K562 (cell line): ENCODE measurements around the gene FTL. TPM values are rescaled to one million over a fixed set of nuclear protein-coding genes. Genes with fewer than 3 reads are reported as not detected.

Experiments used
- ATAC-seq: fragments of 200-7000 bp; cut with Tn5 transposase; 3 replicates; pipeline ENCODE4 v1.9.1; 2020; ENCODE audit warnings: moderate library complexity
- BruUV-seq: library from RNA; stranded (reverse); fragments of 400-500 nt; replicated peaks from 2 replicates; lab custom pipeline; 2021; lab: Mats Ljungman, UMichigan
- CTCF ChIA-PET: fragments of 300-600 bp; formaldehyde crosslinking; extraction: SDS; loops from one replicate; lab custom pipeline; 2021; ENCODE audit warnings: low intra/inter-chr PET ratio; lab: Yijun Ruan, JAX
- POLR2A ChIA-PET: fragments of 300-600, 350-650 bp; sonication (Branson Sonifier 250); formaldehyde crosslinking; extraction: SDS; loops from one replicate; lab custom pipeline; 2021; ENCODE audit warnings: antibody characterized with exemption, inconsistent platforms; lab: Yijun Ruan, JAX
- DNase-seq, 4 experiments: peaks; one replicate each; pipeline versions ENCODE4 v3.0.0 to v3.0.0-alpha.2; 2011 to 2018; ENCODE audit warnings: low spot score in 3 of 4, mixed read lengths in 3 of 4; ENCODE audit errors: extremely low read depth in 1 of 4
- FAIRE-seq: peaks from 2 replicates; lab custom pipeline; 2011; peaks lifted over from hg19 to GRCh38; lab: Jason Lieb, UNC
- H2AFZ ChIP-seq: 2 replicates; pipeline ENCODE4 v1.6.0; 2011; ENCODE audit warnings: low read depth, low read length, control low read depth, inconsistent platforms
- H3K27ac ChIP-seq: fragments of 200-600 bp; 3 replicates; pipeline ENCODE4 v1.8.0; 2011; ENCODE audit warnings: low read depth, mild to moderate bottlenecking, control low read depth, inconsistent platforms, low read length, moderate library complexity, mixed read lengths; ENCODE audit errors: extremely low read depth
- H3K27me3 ChIP-seq, 2 experiments: fragments of 300-600 bp in 1 of 2; 2 replicates in 1 of 2; 3 replicates in 1 of 2; pipeline versions ENCODE4 v1.6.0 to v1.8.0; 2011; ENCODE audit warnings: inconsistent platforms in 2 of 2, low read length in 2 of 2, mild to moderate bottlenecking in 1 of 2, mixed read lengths in 1 of 2, moderate library complexity in 1 of 2; ENCODE audit not compliant: control insufficient read depth in 2 of 2, insufficient read depth in 2 of 2
- H3K36me3 ChIP-seq: fragments of 300-600 bp; 3 replicates; pipeline ENCODE4 v1.8.0; 2011; ENCODE audit warnings: mild to moderate bottlenecking, low read length, inconsistent platforms; ENCODE audit not compliant: control insufficient read depth, insufficient read depth
- H3K4me1 ChIP-seq, 2 experiments: fragments of 200-600 bp in 1 of 2; replicated peaks in 1 of 2; 2 replicates in 1 of 2; 3 replicates in 1 of 2; pipeline versions ENCODE4 v1.5.1 to v1.8.0; 2011; ENCODE audit warnings: inconsistent platforms in 2 of 2, low read length in 2 of 2, mild to moderate bottlenecking in 1 of 2, mixed read lengths in 1 of 2, moderate library complexity in 1 of 2; ENCODE audit not compliant: control insufficient read depth in 2 of 2, insufficient read depth in 2 of 2
- H3K4me2 ChIP-seq: 2 replicates; pipeline ENCODE4 v1.6.1; 2011; ENCODE audit warnings: low read length, control low read depth, inconsistent platforms, mixed read lengths; ENCODE audit not compliant: insufficient read depth
- H3K4me3 ChIP-seq: fragments of 200-600 bp; sonication (generic), shearing (Covaris generic); 2 replicates; pipeline ENCODE4 v1.5.1; 2016; ENCODE audit warnings: control low read depth, inconsistent platforms
- H3K79me2 ChIP-seq: fragments of 200-600 bp; 3 replicates; pipeline ENCODE4 v1.8.0; 2011; ENCODE audit warnings: low read length, inconsistent platforms; ENCODE audit not compliant: control insufficient read depth, insufficient read depth
- H3K9ac ChIP-seq, 2 experiments: 2 replicates each; pipeline versions ENCODE4 v1.6.0 to v1.6.1; 2011; ENCODE audit warnings: low read depth in 2 of 2, low read length in 2 of 2, control low read depth in 1 of 2, inconsistent platforms in 1 of 2, mild to moderate bottlenecking in 1 of 2, mixed read lengths in 1 of 2; ENCODE audit not compliant: insufficient read depth in 1 of 2
- H3K9me1 ChIP-seq: one replicate; pipeline ENCODE4 v1.6.0; 2011; ENCODE audit warnings: inconsistent platforms, mild to moderate bottlenecking, low read length, moderate library complexity; ENCODE audit not compliant: control insufficient read depth, insufficient read depth
- H3K9me3 ChIP-seq: replicated peaks from 2 replicates; pipeline ENCODE4 v1.5.1; 2011; ENCODE audit warnings: low read depth, low read length, inconsistent platforms; ENCODE audit not compliant: control insufficient read depth, insufficient read depth
- H4K20me1 ChIP-seq: replicated peaks from 2 replicates; pipeline ENCODE4 v1.6.1; 2011; ENCODE audit warnings: low read length, inconsistent platforms, mixed read lengths; ENCODE audit not compliant: control insufficient read depth, insufficient read depth
- BCOR ChIP-seq: fragments of 450-650 bp; IDR thresholded peaks from 2 replicates; pipeline ENCODE4 v1.6.1; 2016
- EP400 ChIP-seq: fragments of 450-650 bp; IDR thresholded peaks from 2 replicates; pipeline ENCODE4 v1.6.1; 2017; ENCODE audit warnings: antibody characterized with exemption, mild to moderate bottlenecking, moderate library complexity
- EZH2 ChIP-seq: IDR thresholded peaks from 2 replicates; pipeline ENCODE4 v1.6.1; 2012; ENCODE audit warnings: low read depth, mild to moderate bottlenecking, inconsistent platforms, low read length, borderline replicate concordance
- HMG20B ChIP-seq: fragments of 250-450 bp; sonication (Bioruptor Pico); IDR thresholded peaks from 2 replicates; pipeline ENCODE4 v1.5.0; 2021; ENCODE audit warnings: mild to moderate bottlenecking
- PHB ChIP-seq: fragments of 250-450 bp; sonication (Bioruptor Pico); IDR thresholded peaks from 2 replicates; pipeline ENCODE4 v1.5.0; 2021
- RCOR1 ChIP-seq, 2 experiments: IDR thresholded peaks; 2 replicates each; pipeline ENCODE4 v1.6.1; 2012; ENCODE audit warnings: low read depth in 2 of 2, low read length in 2 of 2, borderline replicate concordance in 1 of 2, improper control_type of control experiment in 1 of 2
- ZNF589 ChIP-seq: fragments of 200-800 bp; sonication (Bioruptor generic); IDR thresholded peaks from 2 replicates; pipeline ENCODE4 v1.6.1; 2016; ENCODE audit warnings: low read depth, missing genetic modification characterization, missing compliant biosample characterization
- WGBS: fragments of 100-300 bp; shearing (Covaris generic); methylation state at CpG from one replicate; pipeline ENCODE4 v1.1.6; 2016; ENCODE audit warnings: low coverage, mixed read lengths; ENCODE audit not compliant: insufficient coverage; ENCODE audit errors: missing lambda C conversion rate; 5-methylcytosine and 5-hydroxymethylcytosine counted together
- in situ Hi-C: fragments of 300-500 bp; cut with MboI; formaldehyde crosslinking; loops from 4 replicates; pipeline ENCODE4 v1.15.0; 2018; ENCODE audit warnings: inconsistent platforms, mixed read lengths
- intact Hi-C: fragments of 100-400 bp; cut with micrococcal nuclease; formaldehyde crosslinking; loops from 2 replicates; pipeline ENCODE4 v1.14.2; 2022
- polyA plus RNA-seq, 8 experiments: library from polyadenylated mRNA; depleted of rRNA in 4 of 8; stranded (reverse) in 5 of 8; unstranded in 3 of 8; fragments of >200 nt; fragmentation: Nextera tagmentation in 2 of 8; fragmentation: Illumina TruSeq in 1 of 8; extraction: Ambion mirVana in 2 of 8; extraction: Trizol in 1 of 8; gene quantifications; 2 replicates each; pipeline versions ENCODE4 v1.2.1 to v1.2.3, GENCODE V29; 2011 to 2014; ENCODE audit warnings: inconsistent platforms in 1 of 8, missing spikeins in 1 of 8
- total RNA-seq, 7 experiments: library from RNA; depleted of rRNA in 6 of 7; stranded (reverse); fragments of >200 nt in 6 of 7; fragmentation: Illumina TruSeq in 2 of 7; extraction: Trizol in 2 of 7; gene quantifications; 2 replicates each; pipeline versions ENCODE4 v1.2.1 to v1.2.3, GENCODE V29; 2011 to 2021; ENCODE audit warnings: low replicate concordance in 1 of 7
- TF ChIP-seq, protein P1 (sequence below): IDR thresholded peaks from 2 replicates; pipeline ENCODE4 v1.6.1; 2011; ENCODE audit warnings: borderline replicate concordance, low read depth, mild to moderate bottlenecking, moderate library complexity, low read length; ENCODE audit not compliant: insufficient read depth, poor library complexity, severe bottlenecking
- TF ChIP-seq, protein P2 (sequence below), 2 experiments: fragments of 450-650 bp; conservative IDR thresholded peaks; 2 replicates each; pipeline ENCODE4 v1.6.1; 2017; ENCODE audit warnings: mild to moderate bottlenecking in 2 of 2, moderate library complexity in 2 of 2
- TF ChIP-seq, protein P3 (sequence below): fragments of 450-650 bp; formaldehyde crosslinking; conservative IDR thresholded peaks from 2 replicates; pipeline ENCODE4 v1.4.0; 2022; ENCODE audit warnings: mild to moderate bottlenecking, missing genetic modification characterization
- TF ChIP-seq, protein P4 (sequence below): fragments of 250-450 bp; sonication (Bioruptor Pico); IDR thresholded peaks from 2 replicates; pipeline ENCODE4 v1.4.0; 2020; ENCODE audit warnings: mild to moderate bottlenecking, moderate library complexity

Gene FTL
- total and polyA plus RNA-seq, 9 of the 15 experiments (the other 6 are each of a cell fraction or from before 2014, with no cell fraction given) = 1,231 to 27,415 (median 3,965) TPM

DNA sequence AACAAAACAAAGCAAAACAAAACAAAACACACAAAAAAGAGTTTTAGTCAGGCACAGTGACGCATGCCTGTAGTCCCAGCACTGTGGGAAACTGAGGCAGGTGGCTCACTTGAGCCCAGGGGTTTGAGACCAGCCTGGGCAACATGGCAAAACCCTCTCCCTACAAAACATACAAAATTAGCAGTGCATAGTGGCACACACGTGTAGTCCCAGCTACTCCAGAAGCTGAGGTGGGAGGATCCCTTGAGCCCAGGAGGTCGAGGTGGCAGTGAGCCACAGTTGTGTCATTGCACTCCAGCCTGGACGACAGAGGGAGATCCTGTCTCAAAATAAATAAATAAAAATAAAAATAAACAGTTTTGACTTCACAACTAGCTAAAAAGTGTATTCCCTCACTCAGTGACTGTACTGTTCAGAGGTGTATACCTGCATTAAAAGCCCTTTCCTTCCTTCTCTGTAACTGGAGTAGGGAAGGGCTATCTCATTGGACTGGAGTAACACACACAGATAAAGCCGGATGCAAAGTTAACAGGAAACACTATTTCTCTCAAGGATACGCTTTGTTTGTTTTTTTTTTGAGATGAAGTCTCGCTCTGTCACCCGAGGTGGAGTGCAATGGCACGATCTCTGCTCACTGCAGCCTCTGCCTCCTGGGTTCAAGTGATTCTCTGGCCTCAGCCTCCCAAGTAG, 14.1 kb upstream of the FTL start:
- Histone ChIP-seq H3K9me3 (peaks cover 11% of the 10 kb centered on the region), H3K9me1 (no peaks in the 10 kb centered on the region), H3K27me3 (no peaks in the 10 kb centered on the region), H4K20me1 (no peaks in the 10 kb centered on the region), H3K36me3 (peaks cover 2% of the 10 kb centered on the region; the same call in 1 of the 3 replicates), H3K27ac (peak overlapping the region; percentile 70), H3K9ac (peak overlapping the region in 1 of 2 experiments; percentile 45; a peak in 2 of 4 replicates), H3K4me1 (peaks cover 31 to 46% of the 10 kb centered on the region in 2 experiments; a peak in 4 of 5 replicates), H3K4me2 (peak overlapping the region; percentile 56), H2AFZ (peak overlapping the region; percentile 85), H3K79me2 (peaks cover 12% of the 10 kb centered on the region), H3K4me3 (no peak overlapping the region)
- DNase-seq (peak in 2 of 4 experiments; percentile 44 to 52), ATAC-seq (peak; percentile 49), FAIRE-seq (peak; percentile 23)
- CTCF ChIA-PET = no interaction called here
- no TSS peak for BruUV-seq
- in situ Hi-C loops = no loop called here
- 13% methylated on average over 9 of the region's 9 CpGs for WGBS
- intact Hi-C loops = no loop called here
- POLR2A ChIA-PET = interaction anchor here (0.6 to 3.7 kb wide), 7 partner anchors 10 to 79 kb away, joined by 3 to 29 read pairs (median 5); partner anchors contain the start of genes FTL and PPP1R15A
- peak in 1 of 2 experiments; percentile 7; a peak in 1 of 4 replicates for TF ChIP-seq RCOR1 (IDR thresholded peaks at IDR 0.05; ENCODE audit: borderline replicate concordance in 1 of 2, low read depth in 2 of 2, low read length in 2 of 2)
- 0 out of 2 replicates have a peak, but pooled peaks have one; percentile 27 for TF ChIP-seq ZNF589 (CRISPR knock-in tag)
- TF ChIP-seq, protein P1, sequence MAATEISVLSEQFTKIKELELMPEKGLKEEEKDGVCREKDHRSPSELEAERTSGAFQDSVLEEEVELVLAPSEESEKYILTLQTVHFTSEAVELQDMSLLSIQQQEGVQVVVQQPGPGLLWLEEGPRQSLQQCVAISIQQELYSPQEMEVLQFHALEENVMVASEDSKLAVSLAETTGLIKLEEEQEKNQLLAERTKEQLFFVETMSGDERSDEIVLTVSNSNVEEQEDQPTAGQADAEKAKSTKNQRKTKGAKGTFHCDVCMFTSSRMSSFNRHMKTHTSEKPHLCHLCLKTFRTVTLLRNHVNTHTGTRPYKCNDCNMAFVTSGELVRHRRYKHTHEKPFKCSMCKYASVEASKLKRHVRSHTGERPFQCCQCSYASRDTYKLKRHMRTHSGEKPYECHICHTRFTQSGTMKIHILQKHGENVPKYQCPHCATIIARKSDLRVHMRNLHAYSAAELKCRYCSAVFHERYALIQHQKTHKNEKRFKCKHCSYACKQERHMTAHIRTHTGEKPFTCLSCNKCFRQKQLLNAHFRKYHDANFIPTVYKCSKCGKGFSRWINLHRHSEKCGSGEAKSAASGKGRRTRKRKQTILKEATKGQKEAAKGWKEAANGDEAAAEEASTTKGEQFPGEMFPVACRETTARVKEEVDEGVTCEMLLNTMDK = no peak
- TF ChIP-seq, protein P2, sequence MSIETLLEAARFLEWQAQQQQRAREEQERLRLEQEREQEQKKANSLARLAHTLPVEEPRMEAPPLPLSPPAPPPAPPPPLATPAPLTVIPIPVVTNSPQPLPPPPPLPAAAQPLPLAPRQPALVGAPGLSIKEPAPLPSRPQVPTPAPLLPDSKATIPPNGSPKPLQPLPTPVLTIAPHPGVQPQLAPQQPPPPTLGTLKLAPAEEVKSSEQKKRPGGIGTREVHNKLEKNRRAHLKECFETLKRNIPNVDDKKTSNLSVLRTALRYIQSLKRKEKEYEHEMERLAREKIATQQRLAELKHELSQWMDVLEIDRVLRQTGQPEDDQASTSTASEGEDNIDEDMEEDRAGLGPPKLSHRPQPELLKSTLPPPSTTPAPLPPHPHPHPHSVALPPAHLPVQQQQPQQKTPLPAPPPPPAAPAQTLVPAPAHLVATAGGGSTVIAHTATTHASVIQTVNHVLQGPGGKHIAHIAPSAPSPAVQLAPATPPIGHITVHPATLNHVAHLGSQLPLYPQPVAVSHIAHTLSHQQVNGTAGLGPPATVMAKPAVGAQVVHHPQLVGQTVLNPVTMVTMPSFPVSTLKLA (conservative IDR thresholded peaks at IDR 0.05) = peak; percentile 42 to 45; a peak in 3 of 4 replicates
- TF ChIP-seq HMG20B = no peak
- TF ChIP-seq BCOR = peak; percentile 80; the same call in 1 of the 2 replicates
- 0 out of 2 replicates have a peak, but pooled peaks have one; percentile 17 for TF ChIP-seq EP400
- TF ChIP-seq, protein P3, sequence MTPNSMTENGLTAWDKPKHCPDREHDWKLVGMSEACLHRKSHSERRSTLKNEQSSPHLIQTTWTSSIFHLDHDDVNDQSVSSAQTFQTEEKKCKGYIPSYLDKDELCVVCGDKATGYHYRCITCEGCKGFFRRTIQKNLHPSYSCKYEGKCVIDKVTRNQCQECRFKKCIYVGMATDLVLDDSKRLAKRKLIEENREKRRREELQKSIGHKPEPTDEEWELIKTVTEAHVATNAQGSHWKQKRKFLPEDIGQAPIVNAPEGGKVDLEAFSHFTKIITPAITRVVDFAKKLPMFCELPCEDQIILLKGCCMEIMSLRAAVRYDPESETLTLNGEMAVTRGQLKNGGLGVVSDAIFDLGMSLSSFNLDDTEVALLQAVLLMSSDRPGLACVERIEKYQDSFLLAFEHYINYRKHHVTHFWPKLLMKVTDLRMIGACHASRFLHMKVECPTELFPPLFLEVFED (CRISPR knock-in tag) = no peak
- TF ChIP-seq, protein P4, sequence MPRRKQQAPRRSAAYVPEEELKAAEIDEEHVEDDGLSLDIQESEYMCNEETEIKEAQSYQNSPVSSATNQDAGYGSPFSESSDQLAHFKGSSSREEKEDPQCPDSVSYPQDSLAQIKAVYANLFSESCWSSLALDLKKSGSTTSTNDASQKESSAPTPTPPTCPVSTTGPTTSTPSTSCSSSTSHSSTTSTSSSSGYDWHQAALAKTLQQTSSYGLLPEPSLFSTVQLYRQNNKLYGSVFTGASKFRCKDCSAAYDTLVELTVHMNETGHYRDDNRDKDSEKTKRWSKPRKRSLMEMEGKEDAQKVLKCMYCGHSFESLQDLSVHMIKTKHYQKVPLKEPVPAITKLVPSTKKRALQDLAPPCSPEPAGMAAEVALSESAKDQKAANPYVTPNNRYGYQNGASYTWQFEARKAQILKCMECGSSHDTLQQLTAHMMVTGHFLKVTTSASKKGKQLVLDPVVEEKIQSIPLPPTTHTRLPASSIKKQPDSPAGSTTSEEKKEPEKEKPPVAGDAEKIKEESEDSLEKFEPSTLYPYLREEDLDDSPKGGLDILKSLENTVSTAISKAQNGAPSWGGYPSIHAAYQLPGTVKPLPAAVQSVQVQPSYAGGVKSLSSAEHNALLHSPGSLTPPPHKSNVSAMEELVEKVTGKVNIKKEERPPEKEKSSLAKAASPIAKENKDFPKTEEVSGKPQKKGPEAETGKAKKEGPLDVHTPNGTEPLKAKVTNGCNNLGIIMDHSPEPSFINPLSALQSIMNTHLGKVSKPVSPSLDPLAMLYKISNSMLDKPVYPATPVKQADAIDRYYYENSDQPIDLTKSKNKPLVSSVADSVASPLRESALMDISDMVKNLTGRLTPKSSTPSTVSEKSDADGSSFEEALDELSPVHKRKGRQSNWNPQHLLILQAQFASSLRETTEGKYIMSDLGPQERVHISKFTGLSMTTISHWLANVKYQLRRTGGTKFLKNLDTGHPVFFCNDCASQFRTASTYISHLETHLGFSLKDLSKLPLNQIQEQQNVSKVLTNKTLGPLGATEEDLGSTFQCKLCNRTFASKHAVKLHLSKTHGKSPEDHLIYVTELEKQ (CRISPR knock-in tag) = no peak
- no peak for TF ChIP-seq EZH2
- TF ChIP-seq PHB = no peak
